Germinal center (tissue), 1 donor: ENCODE data around the gene MKRN1.
"Not testable (repeated sequence)": the region's sequence is repeated elsewhere in the genome, so short reads cannot be mapped to it uniquely, and the experiment has no call there.

Experiments
- DNase-seq: peaks from one replicate; pipeline ENCODE4 v3.0.0; 2012; ENCODE audit warnings: mixed read lengths, low spot score

Gene MKRN1

DNA sequence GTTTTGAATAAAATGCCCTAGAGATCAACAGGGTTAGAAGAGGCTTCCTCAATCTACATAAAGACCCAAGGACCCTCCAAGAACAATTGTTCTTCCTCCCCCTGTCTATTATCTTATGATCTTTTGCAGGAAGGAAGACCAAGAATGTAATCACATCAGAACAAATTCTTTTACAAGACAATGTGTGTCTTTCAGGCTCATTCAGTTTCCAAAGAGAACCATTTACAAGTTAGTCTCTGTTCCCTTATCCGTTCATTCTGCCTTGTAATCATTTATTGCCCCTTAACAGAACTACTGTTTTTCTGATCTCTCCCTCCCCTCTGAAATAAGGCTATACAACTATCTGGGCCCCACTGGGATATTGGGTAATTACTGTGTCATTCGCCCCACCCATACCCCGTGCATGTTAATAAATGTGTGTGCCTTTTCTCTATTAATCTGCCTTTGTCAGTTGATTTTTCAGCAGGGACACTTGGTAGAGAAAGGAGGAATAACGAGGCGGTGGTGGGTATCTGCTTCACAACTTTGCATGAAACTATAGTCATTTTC lies 5.7 kb upstream of the MKRN1 start:
- DNase-seq, result no peak

DNA sequence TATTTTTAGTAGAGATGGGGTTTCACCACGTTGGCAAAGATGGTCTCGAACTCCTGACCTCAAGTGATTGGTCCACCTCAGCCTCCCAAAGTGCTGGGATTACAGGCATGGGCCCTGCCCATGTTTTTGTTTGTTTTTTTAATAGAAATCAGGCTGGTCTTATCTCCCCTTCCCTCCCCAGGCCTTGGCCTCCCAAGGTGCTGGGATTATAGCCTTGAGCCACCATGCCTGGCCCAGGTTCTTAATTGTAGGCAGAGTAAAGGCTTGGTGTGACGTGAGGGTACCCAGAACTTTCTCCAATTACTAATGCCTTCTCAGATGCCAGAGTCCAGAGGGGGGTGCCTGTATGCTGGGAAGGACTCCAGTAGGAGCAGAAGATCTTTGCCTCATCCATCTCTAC lies 5.2 kb upstream of the MKRN1 start:
- DNase-seq, result no peak

DNA sequence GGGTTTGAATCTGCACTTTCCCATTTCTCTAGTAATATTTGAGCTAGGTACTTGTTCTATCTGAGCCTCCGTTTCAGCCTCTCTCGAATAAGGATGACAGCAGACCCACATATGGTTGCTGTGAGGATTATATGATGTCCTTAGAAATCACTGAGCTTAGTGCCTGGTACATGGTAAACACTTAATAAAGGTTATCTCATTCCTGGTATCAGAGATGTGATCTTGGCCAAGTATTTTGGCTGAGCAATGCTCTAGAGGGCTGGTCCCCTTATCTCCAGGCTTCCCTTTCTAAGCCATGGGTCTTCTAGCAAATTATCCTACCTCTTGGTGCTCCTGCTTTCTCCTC lies 407 bp upstream of the MKRN1 start:
- DNase-seq, result no peak

DNA sequence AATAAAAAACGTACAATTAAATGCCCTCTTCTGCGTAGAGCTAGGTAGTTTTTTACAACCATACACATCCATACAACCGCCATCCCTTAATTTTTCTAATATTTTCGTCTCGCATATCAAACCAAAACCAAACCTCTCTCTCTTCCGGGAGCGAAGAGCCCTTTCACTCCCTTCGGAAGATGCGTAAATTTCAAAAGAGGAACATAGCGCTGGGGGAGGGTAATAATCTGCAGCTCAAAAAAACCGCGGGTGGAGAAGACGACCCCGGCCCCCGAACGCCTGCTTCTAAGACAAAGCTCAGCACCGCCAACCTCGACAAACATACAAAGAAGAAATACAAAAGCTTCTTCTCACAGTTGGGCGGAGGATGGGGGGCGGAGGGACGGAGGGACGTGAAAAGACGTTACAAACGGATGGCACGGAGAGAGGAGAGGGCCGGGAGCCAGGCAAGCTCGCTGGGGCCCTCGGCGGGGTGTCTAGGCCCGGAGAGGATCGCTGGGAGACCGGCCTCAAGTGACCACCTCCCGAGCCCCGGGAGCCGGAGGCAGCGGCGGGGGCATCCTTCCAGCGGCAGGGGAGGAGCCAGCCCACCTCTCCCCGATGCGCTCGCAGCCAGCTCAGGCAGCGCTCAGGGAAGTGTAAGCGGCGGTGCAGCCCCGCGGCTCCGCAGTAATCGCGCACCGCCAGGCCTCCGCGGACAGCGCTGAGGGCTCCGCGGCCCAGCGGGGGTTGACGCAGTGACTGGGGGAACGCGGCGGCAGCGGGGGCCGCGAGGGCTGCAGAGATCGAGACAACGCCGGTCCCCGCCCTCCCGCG lies 851 bp downstream of the MKRN1 start:
- DNase-seq, result peak; percentile 69

DNA sequence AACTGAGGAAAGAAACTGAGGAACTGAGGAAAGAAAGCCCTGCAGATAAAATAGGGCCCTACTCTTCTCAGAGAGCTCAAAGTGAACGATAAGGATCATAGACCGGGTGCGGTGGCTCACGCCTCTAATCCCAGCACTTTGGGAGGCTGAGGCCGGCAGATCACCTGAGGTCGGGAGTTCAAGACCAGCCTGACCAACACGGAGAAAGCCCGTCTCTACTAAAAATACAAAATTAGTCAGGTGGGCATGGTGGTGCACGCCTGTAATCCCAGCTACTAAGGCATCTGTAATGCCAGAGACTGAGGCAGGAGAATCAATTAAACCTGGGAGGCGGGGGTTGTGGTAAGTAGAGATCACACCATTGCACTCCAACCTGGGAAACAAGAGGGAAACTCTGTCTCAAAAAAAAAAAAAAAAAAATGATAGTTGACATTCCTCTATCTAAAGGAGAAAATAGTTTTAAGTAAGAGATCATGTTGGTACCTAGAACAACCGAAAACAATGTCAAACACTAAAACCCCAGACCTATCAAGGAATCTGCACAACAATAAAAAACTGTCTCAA lies 2.5 kb downstream of the MKRN1 start:
- DNase-seq, result no peak

DNA sequence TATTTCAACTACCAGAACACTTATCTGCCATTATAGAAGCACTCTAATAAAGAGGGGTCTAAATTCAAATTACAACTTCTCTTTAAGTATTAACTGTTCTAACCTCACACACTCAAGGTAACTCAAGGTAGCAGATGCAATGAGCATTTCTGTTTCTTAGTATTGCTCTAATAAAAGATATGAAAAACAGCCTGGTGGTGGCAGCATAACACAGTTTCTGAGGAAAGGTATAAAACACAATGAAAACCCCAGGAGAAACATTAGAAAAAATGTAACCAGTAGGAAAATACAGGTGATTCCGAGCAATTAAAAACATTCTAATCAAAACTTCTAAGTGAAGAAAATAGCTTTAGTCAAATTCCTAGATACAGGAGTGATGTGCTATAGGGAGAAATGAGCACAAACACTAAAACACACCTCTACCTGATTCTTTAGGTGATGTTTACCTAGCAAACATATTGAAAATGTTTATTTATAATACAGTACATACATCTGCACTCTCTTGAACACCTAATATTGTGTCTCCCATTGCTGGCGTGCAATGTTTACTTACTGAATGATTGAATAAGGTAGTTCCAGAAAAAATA lies 3.5 kb downstream of the MKRN1 start:
- DNase-seq, result peak; percentile 53

DNA sequence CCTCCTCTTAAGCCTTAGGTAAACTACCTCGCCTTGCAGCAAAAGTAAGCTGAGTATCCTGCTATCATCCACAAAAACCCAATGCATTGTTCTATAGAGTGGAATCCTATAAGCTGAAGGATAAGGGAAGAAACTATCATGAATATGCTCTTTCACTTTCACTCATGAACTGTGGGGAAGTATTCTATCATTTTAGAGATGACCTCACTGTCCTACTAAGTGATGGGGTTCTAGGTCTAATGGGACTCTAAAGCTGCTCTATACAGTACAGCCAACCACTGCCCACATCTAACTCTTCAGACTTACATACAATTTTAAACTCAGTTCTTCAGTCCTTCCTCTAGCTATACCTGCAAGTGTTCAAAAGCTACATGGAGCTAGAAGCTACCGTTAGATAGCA lies 16.2 kb downstream of the MKRN1 start:
- no peak for DNase-seq

DNA sequence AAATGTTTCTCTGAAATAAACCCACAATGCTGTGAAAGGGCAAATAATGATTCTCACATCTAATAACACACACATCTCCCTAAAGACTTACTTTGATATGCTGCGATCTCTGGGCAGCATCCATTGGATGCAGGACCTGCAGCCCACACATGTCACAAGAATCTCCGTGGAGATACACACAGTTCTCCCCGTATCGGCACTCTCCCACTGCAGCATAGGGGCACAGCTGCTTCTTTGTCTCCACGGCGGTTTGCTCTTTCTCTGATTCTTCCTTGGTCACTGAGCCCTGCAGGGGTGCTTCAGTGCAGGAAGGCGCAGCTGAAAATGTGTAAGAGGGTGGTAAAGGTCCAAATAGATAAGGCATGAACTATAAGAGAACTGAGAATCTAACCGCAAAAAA lies 20.4 kb downstream of the MKRN1 start:
- DNase-seq, result no peak

DNA sequence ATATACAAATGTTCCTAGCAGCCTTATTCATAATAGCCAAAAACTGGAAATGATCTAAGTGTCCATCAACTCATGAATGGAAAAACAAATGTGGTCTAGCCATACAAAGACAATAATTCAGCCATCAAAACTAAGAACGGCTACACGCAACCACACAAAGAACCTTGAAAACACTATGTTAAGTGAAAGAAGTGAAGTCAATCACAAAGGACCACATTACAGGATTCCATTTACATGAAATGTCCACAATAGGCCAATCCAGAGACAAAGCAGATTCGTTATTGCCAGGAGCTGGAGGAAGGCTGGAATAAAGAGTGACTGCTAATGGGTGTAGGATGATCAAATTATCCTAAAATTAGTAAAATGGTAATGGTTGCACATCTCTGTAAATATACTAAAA lies 21.1 kb downstream of the MKRN1 start:
- DNase-seq, result no peak

DNA sequence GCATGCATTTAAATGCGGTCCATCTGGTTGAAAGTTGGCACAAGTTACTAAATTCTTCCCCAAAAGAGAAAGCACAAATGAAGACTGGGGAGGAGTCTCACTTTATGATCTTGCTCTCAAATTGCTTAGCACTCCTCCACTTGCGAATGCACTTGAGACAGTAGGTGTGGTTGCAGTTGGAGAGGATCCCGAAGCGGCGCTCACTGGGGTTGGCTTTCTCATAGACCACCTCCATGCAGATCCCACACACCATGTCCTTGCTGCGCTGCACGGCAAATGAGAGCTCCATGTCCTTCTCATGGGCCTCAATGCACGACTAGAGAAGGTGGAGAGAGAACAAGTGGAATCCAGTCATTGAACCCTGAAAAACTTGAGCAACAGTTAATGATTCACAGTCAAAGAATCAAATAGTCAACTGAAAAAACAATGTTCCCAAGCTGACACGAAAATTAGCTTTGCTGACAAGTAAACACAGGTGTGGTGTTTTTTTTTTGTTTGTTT lies 22.7 kb downstream of the MKRN1 start:
- no peak for DNase-seq

DNA sequence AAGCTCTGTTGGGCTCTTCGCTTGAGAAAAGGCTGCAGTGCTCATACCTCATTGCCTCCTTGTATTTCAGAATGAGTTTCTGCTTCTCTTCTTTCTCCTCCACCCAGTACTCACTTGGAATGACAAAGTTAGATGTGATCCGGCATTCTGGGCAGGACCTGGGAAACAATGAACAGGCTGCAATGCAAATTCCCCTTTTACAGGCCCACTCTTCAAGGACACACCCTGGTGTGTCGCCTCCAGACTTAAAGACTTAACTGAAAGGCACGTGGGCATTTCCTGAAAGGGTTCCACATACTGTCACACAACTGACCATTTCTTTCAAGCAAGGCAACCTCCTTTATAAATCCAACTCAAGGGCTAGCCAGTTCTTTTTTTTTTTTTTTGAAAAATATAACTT lies 23.6 kb downstream of the MKRN1 start:
- DNase-seq, result no peak

DNA sequence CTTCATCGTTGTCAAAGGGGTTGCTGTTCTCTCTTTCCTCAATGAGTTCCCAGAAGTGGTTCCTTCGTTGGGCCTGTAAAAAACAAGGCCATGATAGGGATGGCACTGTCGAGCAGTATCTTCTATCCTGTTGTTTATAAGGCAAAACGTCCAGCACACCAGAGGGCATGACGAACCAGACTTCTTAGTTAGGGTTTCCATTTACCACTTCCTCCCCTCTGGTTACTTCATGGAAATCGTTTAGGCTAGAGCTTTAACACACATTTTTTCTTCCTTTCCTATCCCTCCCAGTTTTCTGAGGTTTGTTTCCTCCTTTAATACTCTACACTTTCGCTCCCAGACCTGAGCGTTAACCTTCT lies 24.7 kb downstream of the MKRN1 start:
- DNase-seq, result no peak

DNA sequence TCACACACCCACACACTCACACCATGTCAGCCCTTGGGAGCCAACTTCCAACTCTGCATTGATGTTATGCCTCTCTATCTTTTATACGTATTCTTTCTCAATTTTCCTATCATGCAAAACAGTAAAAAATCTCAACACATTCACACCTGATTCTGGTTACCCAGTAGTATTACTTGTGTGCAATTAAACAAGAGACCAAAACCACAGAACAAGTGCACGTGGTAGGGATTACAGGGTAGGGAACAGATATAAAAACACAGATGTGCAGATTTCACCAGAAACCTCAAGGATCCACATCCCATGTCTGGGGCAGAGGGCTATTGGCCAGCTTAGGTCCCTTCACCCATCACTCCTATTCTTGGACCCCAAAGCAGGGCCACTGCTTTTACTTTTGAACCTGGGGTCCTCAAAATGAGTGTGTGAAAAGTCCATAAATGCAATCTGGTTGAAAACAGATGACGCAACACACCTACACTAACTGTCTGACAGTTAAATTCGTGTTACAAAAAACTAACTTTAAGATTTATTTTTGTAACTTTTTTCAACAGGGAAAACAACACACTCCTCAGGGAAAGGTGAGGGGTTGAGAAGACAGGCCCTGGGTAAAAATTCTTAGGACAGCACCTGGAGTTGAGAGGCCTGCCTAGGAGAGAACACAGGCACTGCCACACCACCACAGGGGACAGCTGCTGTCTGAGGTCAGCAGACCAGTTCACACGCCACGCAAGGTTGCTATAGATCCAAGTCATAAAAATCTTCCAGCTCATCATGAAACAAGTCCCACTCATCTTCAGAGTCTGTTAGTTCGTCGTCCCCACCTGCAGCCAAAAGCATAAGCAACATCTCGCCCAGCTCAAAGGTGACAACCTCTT lies 25.3 kb downstream of the MKRN1 start:
- not testable (repeated sequence) for DNase-seq

DNA sequence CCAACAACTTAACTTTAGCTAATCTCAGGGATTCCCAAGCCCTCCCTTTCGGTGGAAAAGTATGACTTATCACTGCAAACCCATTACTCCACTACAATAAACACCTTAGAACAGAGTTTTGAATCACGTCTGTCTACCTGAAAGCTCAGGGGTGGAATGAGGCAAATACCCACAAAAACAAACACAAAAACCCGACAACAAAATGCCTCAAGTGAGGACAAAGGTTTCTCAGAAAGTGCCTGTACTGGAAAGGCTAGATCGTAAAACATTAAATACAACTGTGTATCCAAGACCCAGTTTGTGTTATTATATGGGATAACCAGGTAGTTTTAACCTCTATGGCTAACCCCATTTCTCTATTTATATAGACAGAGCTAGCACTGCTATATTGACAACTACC lies 26.0 kb downstream of the MKRN1 start:
- DNase-seq, result no peak

DNA sequence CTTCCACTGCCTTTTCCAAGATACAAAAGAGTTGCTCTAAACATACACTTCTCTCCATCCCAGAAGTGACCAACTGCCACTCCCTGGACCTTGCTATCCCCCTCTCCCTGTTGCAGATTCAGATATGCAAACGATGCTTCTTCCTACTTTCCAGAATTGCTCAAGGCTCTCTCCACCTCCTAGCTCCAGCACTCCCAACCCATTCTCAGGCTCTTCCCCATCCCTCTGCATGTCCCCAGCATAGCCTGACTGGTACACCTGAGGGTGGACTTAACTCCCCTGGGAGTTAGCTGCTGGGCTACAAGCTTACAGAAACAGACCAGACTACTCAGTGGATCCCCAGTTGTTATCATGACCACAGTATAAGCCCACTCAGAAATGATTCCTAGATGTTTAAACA lies 27.6 kb downstream of the MKRN1 start:
- no peak for DNase-seq

DNA sequence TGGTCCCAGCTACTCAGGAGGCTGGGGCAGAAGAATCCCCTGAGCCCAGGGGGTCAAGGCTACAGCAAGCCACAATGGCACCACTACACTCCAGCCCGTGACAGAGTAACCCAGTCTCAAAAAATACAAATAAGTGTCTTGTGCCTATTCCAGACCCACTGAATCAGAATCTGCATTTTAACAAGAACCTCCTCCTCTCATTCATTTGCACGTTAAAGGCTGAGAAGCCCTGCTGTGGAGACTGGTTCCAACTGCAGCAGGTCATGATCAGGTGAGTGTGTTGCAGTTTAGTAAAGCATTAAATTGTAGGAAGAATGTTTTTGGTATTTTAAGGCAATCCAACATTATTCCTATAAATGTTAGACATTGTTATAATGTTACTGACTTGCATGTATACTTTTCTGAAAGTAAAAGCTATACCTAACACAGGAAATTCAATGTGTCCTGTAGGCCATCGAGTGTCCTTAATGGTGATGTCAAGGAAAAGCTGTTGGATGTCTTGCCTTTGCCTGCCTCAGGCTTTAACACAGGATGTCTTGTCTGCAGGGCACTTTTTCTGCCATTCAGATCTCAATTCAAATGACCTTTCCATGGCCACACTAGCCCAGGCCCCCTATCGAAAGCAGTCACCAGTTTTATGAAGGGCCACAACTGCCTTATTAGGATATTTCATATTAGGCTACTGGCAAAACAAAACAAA lies 30.4 kb downstream of the MKRN1 start:
- no peak for DNase-seq

DNA sequence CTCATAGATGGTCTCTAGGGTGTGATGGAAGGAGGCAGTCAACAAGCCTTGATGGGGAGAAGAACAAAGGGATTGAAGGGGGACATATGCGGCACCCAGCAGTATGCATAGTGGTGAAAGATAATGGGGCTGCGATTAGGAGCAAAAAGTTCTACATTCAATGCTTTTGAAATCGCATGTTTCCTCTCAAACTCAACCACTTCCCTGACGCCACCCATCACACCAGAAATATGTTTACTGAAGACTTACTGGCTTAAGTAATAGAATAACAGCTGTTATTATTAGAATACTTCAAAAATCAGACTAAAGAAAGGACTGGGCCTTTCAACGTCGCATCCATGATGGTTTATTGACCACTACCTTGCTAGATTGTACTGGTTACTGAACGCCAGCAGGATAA lies 31.5 kb downstream of the MKRN1 start:
- DNase-seq, result no peak

DNA sequence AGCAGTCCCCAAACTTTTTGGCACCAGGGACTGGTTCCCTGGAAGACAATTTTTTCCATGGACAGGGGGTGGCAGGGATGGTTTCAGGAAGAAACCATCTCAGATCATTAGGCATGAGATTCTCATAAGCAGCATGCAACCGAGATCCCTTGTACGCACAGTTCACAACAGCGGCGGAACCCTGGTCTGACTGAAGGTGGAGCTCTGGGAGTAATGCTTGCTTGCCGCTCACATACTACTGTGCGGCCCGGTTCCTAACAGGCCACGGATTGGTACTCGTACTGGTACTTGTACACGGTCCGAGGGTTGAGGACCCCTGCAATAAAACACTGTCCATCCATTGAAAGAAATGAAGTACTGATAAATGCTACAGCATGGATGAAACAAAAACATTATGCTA lies 32.8 kb downstream of the MKRN1 start:
- no peak for DNase-seq

DNA sequence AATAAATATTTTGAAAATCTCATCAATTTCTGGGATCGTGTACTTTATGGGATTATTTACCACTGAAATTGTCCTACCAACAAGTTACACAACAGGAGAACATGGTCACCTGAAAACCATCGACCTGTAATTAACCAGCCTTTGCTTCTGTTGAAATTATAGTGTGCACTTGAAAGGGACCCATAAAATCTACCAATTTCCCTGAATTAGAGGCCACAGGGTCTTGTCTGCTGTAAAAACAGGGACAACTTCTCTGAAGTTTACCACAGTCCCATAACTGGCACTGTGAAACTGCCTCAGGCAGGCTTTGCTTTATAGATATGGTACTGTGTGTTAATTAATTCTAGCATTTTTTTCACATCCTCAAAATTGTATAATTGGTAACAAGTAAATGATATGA lies 37.8 kb downstream of the MKRN1 start:
- no peak for DNase-seq

DNA sequence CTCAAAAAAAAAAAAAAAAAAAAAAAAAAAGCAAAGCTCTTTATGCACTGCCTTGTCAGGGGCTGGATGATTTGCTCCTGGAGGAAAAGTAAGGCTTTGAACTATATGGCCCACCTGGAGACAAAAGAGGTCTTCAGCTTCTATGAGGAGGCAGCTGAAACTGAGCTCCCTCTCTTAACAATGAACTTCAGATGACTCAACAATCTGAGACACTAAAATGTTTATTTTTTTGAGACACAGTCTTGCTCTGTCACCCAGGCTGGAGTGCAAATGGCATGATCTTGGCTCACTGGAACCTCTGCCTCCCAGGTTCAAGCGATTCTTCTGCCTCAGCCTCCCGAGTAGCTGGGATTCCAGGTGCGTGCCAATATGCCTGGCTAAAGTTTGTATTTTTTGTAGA lies 38.7 kb downstream of the MKRN1 start:
- no peak for DNase-seq

DNA sequence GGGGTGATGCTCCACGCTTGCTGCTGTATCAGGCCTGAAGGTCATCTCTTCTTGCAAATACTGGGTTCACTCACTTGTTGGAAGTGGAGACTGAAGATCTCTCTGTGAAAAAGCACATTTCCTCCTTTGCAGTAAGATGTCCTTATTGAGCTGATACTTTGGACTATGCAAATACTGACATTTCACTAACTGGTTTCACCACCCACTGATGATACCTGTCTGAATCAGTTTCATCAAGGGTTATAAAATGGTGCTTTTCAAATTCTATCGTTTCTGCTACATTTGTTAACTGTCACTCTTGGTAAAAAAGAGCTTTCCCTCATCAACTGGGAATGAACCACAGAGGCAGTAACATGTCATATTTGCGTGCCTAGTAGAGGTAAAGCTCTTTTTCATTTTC lies 39.9 kb downstream of the MKRN1 start:
- no peak for DNase-seq
